ENCODE measurements around the gene EPGN. TPM values are rescaled to one million over a fixed set of nuclear protein-coding genes. Genes with fewer than 3 reads are reported as not detected.
"Not testable (repeated sequence)": the region's sequence is repeated elsewhere in the genome, so short reads cannot be mapped to it uniquely, and the experiment has no call there.

Gene EPGN
- total and polyA plus RNA-seq, 2 of the 8 experiments (the other 6 are each of a cell fraction or from before 2014, with no cell fraction given) = not detected

DNA sequence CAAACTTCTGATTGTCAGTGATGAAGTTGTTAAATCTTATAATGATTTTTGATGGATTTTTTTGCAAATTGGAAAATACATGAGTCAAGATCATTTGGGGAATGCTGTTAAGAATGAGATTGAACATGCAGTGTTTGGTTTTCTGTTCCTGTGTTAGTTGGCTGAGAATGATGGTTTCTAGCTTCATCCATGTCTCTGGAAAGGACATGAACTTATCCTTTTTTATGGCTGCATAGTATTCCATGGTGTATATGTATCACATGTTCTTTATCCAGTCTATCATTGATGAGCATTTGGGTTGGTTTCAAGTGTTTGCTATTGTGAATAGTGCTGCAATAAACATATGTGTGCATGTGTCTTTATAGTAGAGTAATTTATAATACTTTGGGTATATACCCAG is 32.2 kb downstream of the EPGN start:
- H3K56ac ChIP-seq (replicated peaks; ENCODE audit: insufficient read length, low read depth, low read length); H2AFZ ChIP-seq (ENCODE audit: low read length); H3K79me2 ChIP-seq (ENCODE audit: control insufficient read depth in 1 of 2, insufficient read depth in 2 of 2, low read length in 2 of 2); H3K14ac ChIP-seq (ENCODE audit: insufficient read length); H3K27me3 ChIP-seq (replicated peaks in 1 of 4; ENCODE audit: control insufficient read depth in 3 of 4, extremely low read depth in 1 of 4, insufficient read depth in 3 of 4, low read length in 3 of 4); H3K27ac ChIP-seq (ENCODE audit: low read depth, low read length); H2BK20ac ChIP-seq (ENCODE audit: low read length); H4K8ac ChIP-seq (ENCODE audit: extremely low read depth, insufficient read depth, low read length); H2BK5ac ChIP-seq (ENCODE audit: low read depth, low read length); H3K4me2 ChIP-seq (ENCODE audit: insufficient read depth in 1 of 2, low read depth in 2 of 2, low read length in 2 of 2); H2BK120ac ChIP-seq (replicated peaks; ENCODE audit: low read depth, low read length); H3K4me1 ChIP-seq (replicated peaks in 1 of 4; ENCODE audit: control insufficient read depth in 3 of 4, insufficient read depth in 4 of 4, low read length in 3 of 4); H3K23ac ChIP-seq (ENCODE audit: insufficient read length); H4K91ac ChIP-seq (replicated peaks; ENCODE audit: insufficient read length, low read length); H4K5ac ChIP-seq (ENCODE audit: insufficient read length, low read depth, low read length); H3K36me3 ChIP-seq (ENCODE audit: control insufficient read depth in 2 of 4, insufficient read depth in 4 of 4, low read length in 3 of 4); H4K20me1 ChIP-seq (replicated peaks in 1 of 2; ENCODE audit: control insufficient read depth in 1 of 2, insufficient read depth in 2 of 2, low read length in 2 of 2); H2AK5ac ChIP-seq (ENCODE audit: low read depth, low read length); POLR2A ChIA-PET (ENCODE audit: partially characterized antibody); H2BK15ac ChIP-seq (ENCODE audit: low read length); DNase-seq (ENCODE audit: low read depth in 1 of 2, low spot score in 2 of 2); FAIRE-seq; H3K79me1 ChIP-seq (ENCODE audit: low read depth, low read length); H3K18ac ChIP-seq (ENCODE audit: extremely low read depth, low read length); H2BK12ac ChIP-seq (ENCODE audit: low read depth, low read length); H3K23me2 ChIP-seq (ENCODE audit: low read depth, low read length); CTCF ChIA-PET (ENCODE audit: partially characterized antibody); H3K4me3 ChIP-seq (ENCODE audit: extremely low read depth in 1 of 4, insufficient read depth in 2 of 4, low read depth in 3 of 4, low read length in 4 of 4); H3K4ac ChIP-seq (replicated peaks; ENCODE audit: insufficient read length, low read depth, low read length); H3K9ac ChIP-seq (replicated peaks in 1 of 4; ENCODE audit: extremely low read depth in 1 of 4, low read depth in 3 of 4, low read length in 3 of 4): not testable (repeated sequence)
- peaks cover 22 to 24% of the 10 kb centered on the region in 2 experiments for H3K9me3 ChIP-seq (ENCODE audit: insufficient read depth in 2 of 2, low read depth in 1 of 2, low read length in 1 of 2)

All from H1 (cell line).